Measurements from ENCODE around the gene GPC5. TPM values are rescaled to one million over a fixed set of nuclear protein-coding genes. Genes with fewer than 3 reads are reported as not detected.

The GPC5 gene
- total RNA-seq, 1 experiment from 2014 or later = 0.26 TPM

- TF ChIP-seq SIN3A (IDR thresholded peaks at IDR 0.05; ENCODE audit: borderline replicate concordance, insufficient read depth, low read depth, low read length) (no peak), POLR2AphosphoS5 (IDR thresholded peaks at IDR 0.05; ENCODE audit: low read depth, low read length) (no peak), TCF7L2 (IDR thresholded peaks at IDR 0.05; ENCODE audit: low read depth, low read length) (no peak), REST (IDR thresholded peaks at IDR 0.05; ENCODE audit: insufficient read depth in 1 of 2, low read depth in 2 of 2, low read length in 1 of 2) (no peak), CTCF (IDR thresholded peaks at IDR 0.05) (no peak)
- ATAC-seq (no peak), DNase-seq (ENCODE audit: low read depth, low spot score) (no peak)
- no TSS peak for BruUV-seq (replicated peaks)
- in situ Hi-C loops (cut with HindIII; ENCODE audit: low pct_unique_long_range_greater_than_20kb, low sequenced_read_pairs) = no loop called here
- Histone ChIP-seq H3K9me3 (ENCODE audit: control insufficient read depth, insufficient read depth, low read depth, low read length) (no peaks in the 10 kb centered on the region), H3K36me3 (ENCODE audit: control insufficient read depth, insufficient read depth, low read length) (no peaks in the 10 kb centered on the region), H3K27ac (ENCODE audit: low read length) (no peak overlapping the region), H3K4me1 (ENCODE audit: control insufficient read depth, insufficient read depth, low read length) (no peaks in the 10 kb centered on the region), H3K27me3 (ENCODE audit: control insufficient read depth, insufficient read depth, low read length) (no peaks in the 10 kb centered on the region), H3K4me3 (ENCODE audit: low read depth in 2 of 2, low read length in 2 of 2) (no peak overlapping the region)
- ChIA-PET POLR2A (no interaction called here), CTCF (no interaction called here)
- intact Hi-C loops (cut with micrococcal nuclease; ENCODE audit: unreplicated experiment) = no loop called here
These were observed 427.1 kb downstream of the GPC5 start for GRCh38 chr13:91825516-91825915.

GRCh38 chr13:91836553-91836952 is 438.1 kb downstream of the GPC5 start:
- Histone ChIP-seq H3K4me3 (ENCODE audit: low read depth in 2 of 2, low read length in 2 of 2) (no peak overlapping the region), H3K27me3 (ENCODE audit: control insufficient read depth, insufficient read depth, low read length) (no peaks in the 10 kb centered on the region), H3K4me1 (ENCODE audit: control insufficient read depth, insufficient read depth, low read length) (no peaks in the 10 kb centered on the region), H3K9me3 (ENCODE audit: control insufficient read depth, insufficient read depth, low read depth, low read length) (no peaks in the 10 kb centered on the region), H3K27ac (ENCODE audit: low read length) (no peak overlapping the region), H3K36me3 (ENCODE audit: control insufficient read depth, insufficient read depth, low read length) (no peaks in the 10 kb centered on the region)
- CTCF ChIA-PET = no interaction called here
- in situ Hi-C loops (cut with HindIII; ENCODE audit: low pct_unique_long_range_greater_than_20kb, low sequenced_read_pairs) (no loop called here), intact Hi-C loops (cut with micrococcal nuclease; ENCODE audit: unreplicated experiment) (no loop called here)
- ATAC-seq (no peak), DNase-seq (ENCODE audit: low read depth, low spot score) (no peak)
- TF ChIP-seq REST (IDR thresholded peaks at IDR 0.05; ENCODE audit: insufficient read depth in 1 of 2, low read depth in 2 of 2, low read length in 1 of 2) (no peak), TCF7L2 (IDR thresholded peaks at IDR 0.05; ENCODE audit: low read depth, low read length) (no peak), CTCF (IDR thresholded peaks at IDR 0.05) (no peak), SIN3A (IDR thresholded peaks at IDR 0.05; ENCODE audit: borderline replicate concordance, insufficient read depth, low read depth, low read length) (no peak), POLR2AphosphoS5 (IDR thresholded peaks at IDR 0.05; ENCODE audit: low read depth, low read length) (no peak)
- BruUV-seq (replicated peaks) = no TSS peak
- POLR2A ChIA-PET = no interaction called here
